ENCODE data around the gene CFDP1. TPM values are rescaled to one million over a fixed set of nuclear protein-coding genes. Genes with fewer than 3 reads are reported as not detected.
A peak's percentile ranks its signal among the peaks of the same experiment; 100 is the strongest.

The CFDP1 gene
- total and polyA plus RNA-seq, 2 of the 13 experiments (the other 11 are each of a cell fraction or from before 2014, with no cell fraction given): 78.6 to 153 TPM

- TF ChIP-seq, protein P1, sequence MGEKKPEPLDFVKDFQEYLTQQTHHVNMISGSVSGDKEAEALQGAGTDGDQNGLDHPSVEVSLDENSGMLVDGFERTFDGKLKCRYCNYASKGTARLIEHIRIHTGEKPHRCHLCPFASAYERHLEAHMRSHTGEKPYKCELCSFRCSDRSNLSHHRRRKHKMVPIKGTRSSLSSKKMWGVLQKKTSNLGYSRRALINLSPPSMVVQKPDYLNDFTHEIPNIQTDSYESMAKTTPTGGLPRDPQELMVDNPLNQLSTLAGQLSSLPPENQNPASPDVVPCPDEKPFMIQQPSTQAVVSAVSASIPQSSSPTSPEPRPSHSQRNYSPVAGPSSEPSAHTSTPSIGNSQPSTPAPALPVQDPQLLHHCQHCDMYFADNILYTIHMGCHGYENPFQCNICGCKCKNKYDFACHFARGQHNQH (CRISPR knock-in tag; IDR thresholded peaks at IDR 0.05): no peak
- TF ChIP-seq ZGPAT (CRISPR knock-in tag; IDR thresholded peaks at IDR 0.05) (no peak), ZNF350 (CRISPR knock-in tag; IDR thresholded peaks at IDR 0.05; ENCODE audit: borderline replicate concordance, low read depth) (no peak), MAFF (IDR thresholded peaks at IDR 0.05; ENCODE audit: low read depth, low read length) (no peak), KIAA2018 (CRISPR knock-in tag; IDR thresholded peaks at IDR 0.05; ENCODE audit: borderline replicate concordance) (no peak), CCAR2 (optimal IDR thresholded peaks at IDR 0.05; ENCODE audit: low read depth, low read length) (no peak), ZNF552 (CRISPR knock-in tag; IDR thresholded peaks at IDR 0.05; ENCODE audit: borderline replicate concordance) (no peak; the same call in 1 of the 2 replicates), MED1 (CRISPR knock-in tag; IDR thresholded peaks at IDR 0.05) (no peak), HOXA3 (CRISPR knock-in tag; IDR thresholded peaks at IDR 0.05) (peak; percentile 9; the same call in 1 of the 2 replicates), PHF20 (CRISPR knock-in tag; IDR thresholded peaks at IDR 0.05) (0 out of 2 replicates have a peak, but pooled peaks have one; percentile 4), MAFK (conservative IDR thresholded peaks at IDR 0.05 in 1 of 2, IDR thresholded peaks at IDR 0.05 in 1 of 2; ENCODE audit: low read length in 2 of 2) (no peak), ZNF670 (CRISPR knock-in tag; IDR thresholded peaks at IDR 0.05; ENCODE audit: borderline replicate concordance) (no peak), SRSF1 (optimal IDR thresholded peaks at IDR 0.05; ENCODE audit: low read depth, low read length) (peak; percentile 39)
- TF ChIP-seq, protein P2, sequence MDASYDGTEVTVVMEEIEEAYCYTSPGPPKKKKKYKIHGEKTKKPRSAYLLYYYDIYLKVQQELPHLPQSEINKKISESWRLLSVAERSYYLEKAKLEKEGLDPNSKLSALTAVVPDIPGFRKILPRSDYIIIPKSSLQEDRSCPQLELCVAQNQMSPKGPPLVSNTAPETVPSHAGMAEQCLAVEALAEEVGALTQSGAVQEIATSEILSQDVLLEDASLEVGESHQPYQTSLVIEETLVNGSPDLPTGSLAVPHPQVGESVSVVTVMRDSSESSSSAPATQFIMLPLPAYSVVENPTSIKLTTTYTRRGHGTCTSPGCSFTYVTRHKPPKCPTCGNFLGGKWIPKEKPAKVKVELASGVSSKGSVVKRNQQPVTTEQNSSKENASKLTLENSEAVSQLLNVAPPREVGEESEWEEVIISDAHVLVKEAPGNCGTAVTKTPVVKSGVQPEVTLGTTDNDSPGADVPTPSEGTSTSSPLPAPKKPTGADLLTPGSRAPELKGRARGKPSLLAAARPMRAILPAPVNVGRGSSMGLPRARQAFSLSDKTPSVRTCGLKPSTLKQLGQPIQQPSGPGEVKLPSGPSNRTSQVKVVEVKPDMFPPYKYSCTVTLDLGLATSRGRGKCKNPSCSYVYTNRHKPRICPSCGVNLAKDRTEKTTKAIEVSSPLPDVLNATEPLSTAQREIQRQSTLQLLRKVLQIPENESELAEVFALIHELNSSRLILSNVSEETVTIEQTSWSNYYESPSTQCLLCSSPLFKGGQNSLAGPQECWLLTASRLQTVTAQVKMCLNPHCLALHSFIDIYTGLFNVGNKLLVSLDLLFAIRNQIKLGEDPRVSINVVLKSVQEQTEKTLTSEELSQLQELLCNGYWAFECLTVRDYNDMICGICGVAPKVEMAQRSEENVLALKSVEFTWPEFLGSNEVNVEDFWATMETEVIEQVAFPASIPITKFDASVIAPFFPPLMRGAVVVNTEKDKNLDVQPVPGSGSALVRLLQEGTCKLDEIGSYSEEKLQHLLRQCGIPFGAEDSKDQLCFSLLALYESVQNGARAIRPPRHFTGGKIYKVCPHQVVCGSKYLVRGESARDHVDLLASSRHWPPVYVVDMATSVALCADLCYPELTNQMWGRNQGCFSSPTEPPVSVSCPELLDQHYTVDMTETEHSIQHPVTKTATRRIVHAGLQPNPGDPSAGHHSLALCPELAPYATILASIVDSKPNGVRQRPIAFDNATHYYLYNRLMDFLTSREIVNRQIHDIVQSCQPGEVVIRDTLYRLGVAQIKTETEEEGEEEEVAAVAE (CRISPR knock-in tag; IDR thresholded peaks at IDR 0.05; ENCODE audit: borderline replicate concordance): no peak; the same call in 1 of the 2 replicates
Measured at GRCh38 chr16:75262800-75263127, 170.5 kb downstream of the CFDP1 start (continued).

All from HepG2 (cell line).